ENCODE measurements around the gene RAP2C. TPM values are rescaled to one million over a fixed set of nuclear protein-coding genes. Genes with fewer than 3 reads are reported as not detected.
A peak's percentile ranks its signal among the peaks of the same experiment; 100 is the strongest.

RAP2C gene
- total RNA-seq, 1 donor from 2014 or later: 29.7 TPM

DNA sequence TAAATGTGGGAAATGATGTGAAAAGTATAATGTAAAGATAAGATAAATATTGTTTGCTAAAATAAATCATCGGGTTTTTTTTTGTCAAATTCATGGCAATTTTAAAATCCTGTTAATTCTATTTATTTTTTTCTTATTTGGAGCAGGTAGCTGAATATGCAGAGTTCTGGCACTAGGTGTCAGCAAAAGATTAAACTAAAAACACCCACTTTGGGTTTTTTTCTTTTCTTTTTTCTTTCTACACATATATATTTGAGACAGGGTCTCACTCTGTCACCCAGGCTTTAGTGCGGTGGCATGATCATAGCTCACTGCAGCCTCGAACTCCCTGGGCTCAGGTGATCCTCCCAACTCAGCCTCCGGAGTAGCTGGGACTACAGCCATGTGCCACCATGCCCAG, 6.9 kb upstream of the RAP2C start:
- Histone ChIP-seq H3K27ac (ENCODE audit: low read depth, low read length) (no peak overlapping the region), H3K4me1 (ENCODE audit: control insufficient read depth in 3 of 3, insufficient read depth in 3 of 3, low read length in 3 of 3) (peaks cover 0 to 3% (median 0%) of the 10 kb centered on the region in 3 donors), H3K36me3 (ENCODE audit: control insufficient read depth in 3 of 3, insufficient read depth in 3 of 3, low read length in 3 of 3) (no peaks in the 10 kb centered on the region), H3K9me3 (ENCODE audit: control insufficient read depth in 3 of 3, low read length in 3 of 3) (no peaks in the 10 kb centered on the region), H3K9ac (ENCODE audit: low read depth in 1 of 3, low read length in 3 of 3) (no peak overlapping the region), H3K27me3 (ENCODE audit: control insufficient read depth in 3 of 3, insufficient read depth in 3 of 3, low read length in 3 of 3) (no peaks in the 10 kb centered on the region), H3K4me3 (ENCODE audit: low read length in 3 of 3) (no peak overlapping the region)

- Histone ChIP-seq H3K4me3 (ENCODE audit: low read length in 3 of 3) (peak overlapping the region; percentile 73 to 85 (median 74)), H3K9ac (ENCODE audit: low read depth in 1 of 3, low read length in 3 of 3) (peak overlapping the region; percentile 81 to 90 (median 86)), H3K36me3 (ENCODE audit: control insufficient read depth in 3 of 3, insufficient read depth in 3 of 3, low read length in 3 of 3) (peaks cover 0 to 7% (median 4%) of the 10 kb centered on the region in 3 donors), H3K27me3 (ENCODE audit: control insufficient read depth in 3 of 3, insufficient read depth in 3 of 3, low read length in 3 of 3) (no peaks in the 10 kb centered on the region), H3K27ac (ENCODE audit: low read depth, low read length) (peak overlapping the region; percentile 92), H3K9me3 (ENCODE audit: control insufficient read depth in 3 of 3, low read length in 3 of 3) (no peaks in the 10 kb centered on the region), H3K4me1 (ENCODE audit: control insufficient read depth in 3 of 3, insufficient read depth in 3 of 3, low read length in 3 of 3) (peaks cover 6 to 16% (median 10%) of the 10 kb centered on the region in 3 donors)
These were observed 991 bp downstream of the RAP2C start for GRCh38 chrX:132218100-132218812.

DNA sequence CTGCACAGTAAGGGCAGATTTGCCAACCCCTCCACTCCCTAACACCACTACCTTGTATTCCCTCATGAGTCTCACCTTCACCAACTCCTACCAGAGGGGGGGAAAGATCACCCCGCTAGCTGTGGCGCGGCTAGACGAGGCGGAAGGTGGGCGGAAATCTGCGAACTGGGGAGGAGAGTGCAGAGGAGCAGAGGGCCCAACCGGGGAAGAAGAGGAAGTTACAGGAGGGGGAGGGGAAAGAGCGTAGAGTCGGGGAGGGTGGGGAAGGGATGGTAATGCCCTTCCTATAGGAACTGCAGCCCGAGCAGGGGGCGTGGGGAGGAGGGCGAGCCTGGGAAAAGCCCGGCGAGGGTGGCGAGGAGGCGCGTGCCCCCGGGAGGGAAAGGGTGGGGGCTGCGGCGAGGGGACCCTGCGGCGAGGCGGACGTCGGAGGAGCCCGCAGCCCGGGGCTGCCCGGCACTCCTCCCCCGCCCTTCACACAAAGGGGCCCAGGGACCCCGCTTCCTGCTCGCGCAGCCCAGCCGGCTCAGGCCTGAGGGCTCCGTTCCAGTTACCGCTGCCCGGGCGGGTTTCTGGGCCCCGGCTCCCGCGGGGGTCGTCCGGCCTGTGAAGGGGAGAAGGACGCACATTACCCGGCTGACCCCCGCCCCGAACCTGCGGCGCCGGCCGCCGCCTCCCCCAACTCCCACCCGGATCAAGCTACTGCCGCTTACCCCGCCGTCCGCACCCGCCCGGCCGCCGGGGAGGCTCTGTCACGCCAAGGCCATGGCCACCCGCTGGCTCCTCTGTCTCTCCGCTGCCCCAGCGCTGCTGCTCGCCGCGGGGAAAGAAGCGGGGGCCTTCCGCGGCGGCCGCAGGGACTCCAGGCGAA, 1.8 kb downstream of the RAP2C start:
- Histone ChIP-seq H3K4me3 (ENCODE audit: low read length in 3 of 3) (peak overlapping the region; percentile 74 to 82 (median 74)), H3K36me3 (ENCODE audit: control insufficient read depth in 3 of 3, insufficient read depth in 3 of 3, low read length in 3 of 3) (peaks cover 3 to 8% (median 4%) of the 10 kb centered on the region in 3 donors)

DNA sequence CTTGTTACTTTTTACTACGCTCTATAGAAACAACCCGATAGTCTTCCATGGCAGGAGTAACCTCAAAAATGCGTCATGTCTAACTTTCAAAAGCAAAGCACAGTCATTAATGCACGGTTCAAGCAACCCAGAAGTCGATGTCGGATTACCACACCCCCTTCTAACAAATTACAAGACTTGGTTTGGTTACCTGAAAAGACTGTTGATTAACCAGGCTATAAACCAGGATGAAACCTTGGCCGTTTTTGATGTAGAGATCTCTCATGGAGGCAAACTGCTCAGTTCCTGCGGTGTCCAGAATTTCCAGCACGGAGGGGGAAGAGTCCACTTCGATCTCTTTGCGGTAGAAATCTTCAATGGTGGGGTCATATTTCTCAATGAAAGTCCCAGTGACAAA, 2.4 kb downstream of the RAP2C start:
- peak overlapping the region; percentile 43 to 81 (median 70) for H3K9ac ChIP-seq (ENCODE audit: low read depth in 1 of 3, low read length in 3 of 3)
- peak overlapping the region; percentile 92 for H3K27ac ChIP-seq (ENCODE audit: low read depth, low read length)
- peak overlapping the region; percentile 74 to 82 (median 74) for H3K4me3 ChIP-seq (ENCODE audit: low read length in 3 of 3)
- H3K36me3 ChIP-seq (ENCODE audit: control insufficient read depth in 3 of 3, insufficient read depth in 3 of 3, low read length in 3 of 3): peaks cover 3 to 8% (median 4%) of the 10 kb centered on the region in 3 donors
- H3K9me3 ChIP-seq (ENCODE audit: control insufficient read depth in 3 of 3, low read length in 3 of 3): no peaks in the 10 kb centered on the region
- no peaks in the 10 kb centered on the region for H3K27me3 ChIP-seq (ENCODE audit: control insufficient read depth in 3 of 3, insufficient read depth in 3 of 3, low read length in 3 of 3)
- peaks cover 9 to 19% (median 10%) of the 10 kb centered on the region in 3 donors for H3K4me1 ChIP-seq (ENCODE audit: control insufficient read depth in 3 of 3, insufficient read depth in 3 of 3, low read length in 3 of 3)

More for the DNA sequence above, 1.8 kb downstream of the RAP2C start:
- H3K27me3 ChIP-seq (ENCODE audit: control insufficient read depth in 3 of 3, insufficient read depth in 3 of 3, low read length in 3 of 3): no peaks in the 10 kb centered on the region
- H3K9me3 ChIP-seq (ENCODE audit: control insufficient read depth in 3 of 3, low read length in 3 of 3): no peaks in the 10 kb centered on the region
- peak overlapping the region; percentile 43 to 81 (median 70) for H3K9ac ChIP-seq (ENCODE audit: low read depth in 1 of 3, low read length in 3 of 3)
- H3K4me1 ChIP-seq (ENCODE audit: control insufficient read depth in 3 of 3, insufficient read depth in 3 of 3, low read length in 3 of 3): peaks cover 6 to 19% (median 10%) of the 10 kb centered on the region in 3 donors
- peak overlapping the region; percentile 92 for H3K27ac ChIP-seq (ENCODE audit: low read depth, low read length)

DNA sequence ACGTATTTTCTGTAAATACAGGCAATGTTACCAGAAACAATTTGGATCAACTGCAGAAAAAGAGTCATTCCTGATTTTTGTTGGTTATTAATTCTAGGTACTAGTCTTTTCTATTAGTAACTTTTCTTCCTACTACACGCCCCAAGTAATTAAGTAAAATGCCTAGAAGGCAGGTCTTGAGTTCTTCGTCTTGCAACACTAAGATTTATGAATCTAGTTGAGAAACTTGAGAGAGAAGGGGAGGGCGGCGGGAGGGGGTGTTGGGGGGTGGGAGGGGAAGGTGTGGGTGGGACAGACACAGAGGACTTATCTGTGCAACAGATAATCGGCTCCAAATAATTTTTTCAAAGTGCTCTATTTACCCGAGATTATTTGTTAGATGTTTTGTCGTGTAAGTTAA, 3.0 kb downstream of the RAP2C start:
- Histone ChIP-seq H3K9me3 (ENCODE audit: control insufficient read depth in 3 of 3, low read length in 3 of 3) (no peaks in the 10 kb centered on the region), H3K4me3 (ENCODE audit: low read length in 3 of 3) (peak overlapping the region in 2 of 3 donors; percentile 74 to 82), H3K27ac (ENCODE audit: low read depth, low read length) (no peak overlapping the region), H3K9ac (ENCODE audit: low read depth in 1 of 3, low read length in 3 of 3) (peak overlapping the region in 1 of 3 donors; percentile 81), H3K27me3 (ENCODE audit: control insufficient read depth in 3 of 3, insufficient read depth in 3 of 3, low read length in 3 of 3) (no peaks in the 10 kb centered on the region), H3K4me1 (ENCODE audit: control insufficient read depth in 3 of 3, insufficient read depth in 3 of 3, low read length in 3 of 3) (peaks cover 9 to 19% (median 13%) of the 10 kb centered on the region in 3 donors), H3K36me3 (ENCODE audit: control insufficient read depth in 3 of 3, insufficient read depth in 3 of 3, low read length in 3 of 3) (peaks cover 3 to 8% (median 4%) of the 10 kb centered on the region in 3 donors)

DNA sequence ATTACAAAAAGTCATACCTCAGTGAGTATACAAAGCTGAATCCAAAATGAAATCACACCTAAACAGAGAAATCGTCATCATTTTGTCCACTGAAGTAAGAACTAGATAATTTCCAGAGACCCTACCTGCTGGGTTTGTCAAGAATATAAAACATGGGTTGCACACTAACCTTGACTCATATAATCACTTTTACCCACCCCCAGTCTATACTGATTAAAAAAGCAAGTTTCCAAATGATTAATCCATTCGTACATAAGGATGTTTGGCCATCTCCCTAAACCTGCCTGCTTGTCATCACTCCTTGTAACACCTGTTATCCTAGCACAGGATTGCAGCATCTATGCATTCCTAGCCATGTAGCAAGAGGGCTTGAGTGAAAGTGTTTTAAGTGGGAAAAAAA, 4.7 kb downstream of the RAP2C start:
- Histone ChIP-seq H3K4me3 (ENCODE audit: low read length in 3 of 3) (no peak overlapping the region), H3K9me3 (ENCODE audit: control insufficient read depth in 3 of 3, low read length in 3 of 3) (no peaks in the 10 kb centered on the region), H3K9ac (ENCODE audit: low read depth in 1 of 3, low read length in 3 of 3) (no peak overlapping the region), H3K27ac (ENCODE audit: low read depth, low read length) (no peak overlapping the region), H3K36me3 (ENCODE audit: control insufficient read depth in 3 of 3, insufficient read depth in 3 of 3, low read length in 3 of 3) (peaks cover 3 to 8% (median 4%) of the 10 kb centered on the region in 3 donors), H3K4me1 (ENCODE audit: control insufficient read depth in 3 of 3, insufficient read depth in 3 of 3, low read length in 3 of 3) (peaks cover 14 to 23% (median 17%) of the 10 kb centered on the region in 3 donors), H3K27me3 (ENCODE audit: control insufficient read depth in 3 of 3, insufficient read depth in 3 of 3, low read length in 3 of 3) (no peaks in the 10 kb centered on the region)

DNA sequence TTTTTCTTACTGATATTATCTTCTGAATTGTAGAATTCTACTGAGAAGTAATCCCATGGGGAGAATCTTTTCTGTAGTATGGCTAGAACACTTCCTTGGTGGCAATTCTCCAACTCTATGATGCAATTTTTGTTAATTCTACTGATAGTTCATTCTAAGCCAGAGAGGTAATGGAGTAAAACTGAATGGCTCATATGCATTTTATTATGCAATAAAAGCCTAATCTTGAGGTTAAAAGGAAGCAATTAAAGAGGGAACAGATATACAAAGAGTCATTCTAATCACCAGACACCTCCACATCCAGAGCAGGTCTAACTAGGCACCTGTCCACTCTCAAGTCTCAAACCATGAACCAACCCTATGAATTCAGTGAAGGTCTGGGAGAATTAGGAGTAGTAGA, 9.7 kb downstream of the RAP2C start:
- no peak overlapping the region for H3K9ac ChIP-seq (ENCODE audit: low read depth in 1 of 3, low read length in 3 of 3)
- H3K27ac ChIP-seq (ENCODE audit: low read depth, low read length): no peak overlapping the region
- H3K4me3 ChIP-seq (ENCODE audit: low read length in 3 of 3): no peak overlapping the region
- no peaks in the 10 kb centered on the region for H3K27me3 ChIP-seq (ENCODE audit: control insufficient read depth in 3 of 3, insufficient read depth in 3 of 3, low read length in 3 of 3)
- peaks cover 3 to 8% (median 6%) of the 10 kb centered on the region in 3 donors for H3K36me3 ChIP-seq (ENCODE audit: control insufficient read depth in 3 of 3, insufficient read depth in 3 of 3, low read length in 3 of 3)
- H3K4me1 ChIP-seq (ENCODE audit: control insufficient read depth in 3 of 3, insufficient read depth in 3 of 3, low read length in 3 of 3): peaks cover 14 to 19% (median 17%) of the 10 kb centered on the region in 3 donors
- no peaks in the 10 kb centered on the region for H3K9me3 ChIP-seq (ENCODE audit: control insufficient read depth in 3 of 3, low read length in 3 of 3)

DNA sequence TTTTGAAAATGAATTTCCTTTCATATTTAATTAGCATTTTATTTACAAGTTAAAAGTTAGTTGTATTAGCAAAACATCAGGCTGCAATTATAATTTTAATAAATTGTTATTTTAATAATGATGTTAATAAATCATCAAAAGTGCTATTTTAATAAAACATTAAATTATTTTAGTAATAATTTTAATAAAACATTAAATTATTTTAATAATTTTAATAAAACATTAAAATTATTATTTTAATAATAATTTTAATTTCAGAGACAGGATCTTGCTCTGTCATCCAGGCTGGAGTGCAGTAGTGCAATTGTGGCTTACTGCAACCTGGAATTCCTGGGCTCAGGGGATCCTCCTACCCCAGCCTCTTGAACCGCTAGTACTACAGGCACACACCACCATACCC, 10.8 kb downstream of the RAP2C start:
- Histone ChIP-seq H3K4me3 (ENCODE audit: low read length in 3 of 3) (no peak overlapping the region), H3K27me3 (ENCODE audit: control insufficient read depth in 3 of 3, insufficient read depth in 3 of 3, low read length in 3 of 3) (no peaks in the 10 kb centered on the region), H3K36me3 (ENCODE audit: control insufficient read depth in 3 of 3, insufficient read depth in 3 of 3, low read length in 3 of 3) (peaks cover 2 to 3% (median 2%) of the 10 kb centered on the region in 3 donors), H3K27ac (ENCODE audit: low read depth, low read length) (no peak overlapping the region), H3K4me1 (ENCODE audit: control insufficient read depth in 3 of 3, insufficient read depth in 3 of 3, low read length in 3 of 3) (peaks cover 14 to 24% (median 17%) of the 10 kb centered on the region in 3 donors), H3K9ac (ENCODE audit: low read depth in 1 of 3, low read length in 3 of 3) (no peak overlapping the region), H3K9me3 (ENCODE audit: control insufficient read depth in 3 of 3, low read length in 3 of 3) (no peaks in the 10 kb centered on the region)

DNA sequence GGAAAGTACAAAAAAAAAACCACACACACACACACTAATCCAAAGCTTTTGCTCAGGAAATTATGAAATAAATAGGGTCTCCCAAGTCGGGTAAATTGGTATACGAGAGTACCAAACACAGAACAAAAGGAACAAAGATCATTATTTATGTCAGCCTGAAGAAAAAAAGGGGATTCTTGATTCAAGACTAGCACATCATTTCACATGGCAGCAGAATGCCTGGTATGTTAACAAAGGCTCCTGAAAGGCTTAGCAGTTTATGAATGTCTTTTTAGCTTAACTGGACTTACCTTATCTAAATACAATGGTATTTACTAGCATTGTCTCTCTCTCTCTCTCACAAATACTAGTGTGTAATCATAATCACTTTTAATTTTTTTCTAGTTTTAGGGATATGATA, 11.3 kb downstream of the RAP2C start:
- no peaks in the 10 kb centered on the region for H3K9me3 ChIP-seq (ENCODE audit: control insufficient read depth in 3 of 3, low read length in 3 of 3)
- H3K27ac ChIP-seq (ENCODE audit: low read depth, low read length): no peak overlapping the region
- H3K36me3 ChIP-seq (ENCODE audit: control insufficient read depth in 3 of 3, insufficient read depth in 3 of 3, low read length in 3 of 3): peaks cover 0 to 3% (median 2%) of the 10 kb centered on the region in 3 donors
- H3K4me1 ChIP-seq (ENCODE audit: control insufficient read depth in 3 of 3, insufficient read depth in 3 of 3, low read length in 3 of 3): peaks cover 14 to 24% (median 17%) of the 10 kb centered on the region in 3 donors
- no peaks in the 10 kb centered on the region for H3K27me3 ChIP-seq (ENCODE audit: control insufficient read depth in 3 of 3, insufficient read depth in 3 of 3, low read length in 3 of 3)
- no peak overlapping the region for H3K9ac ChIP-seq (ENCODE audit: low read depth in 1 of 3, low read length in 3 of 3)
- H3K4me3 ChIP-seq (ENCODE audit: low read length in 3 of 3): no peak overlapping the region

Measured in skeletal muscle tissue (tissue), 4 donors.